CD4-positive, alpha-beta T cell treated with Interferon alpha-2 for 1 hour (primary cell): ENCODE results near the gene SNRNP40.
"Not testable (repeated sequence)": the region's sequence is repeated elsewhere in the genome, so short reads cannot be mapped to it uniquely, and the experiment has no call there.

Experiments used
- DNase-seq, 2 donors: peaks; one replicate each; pipeline ENCODE4 v3.0.0-alpha.2; 2020 to 2022

Gene SNRNP40

DNA sequence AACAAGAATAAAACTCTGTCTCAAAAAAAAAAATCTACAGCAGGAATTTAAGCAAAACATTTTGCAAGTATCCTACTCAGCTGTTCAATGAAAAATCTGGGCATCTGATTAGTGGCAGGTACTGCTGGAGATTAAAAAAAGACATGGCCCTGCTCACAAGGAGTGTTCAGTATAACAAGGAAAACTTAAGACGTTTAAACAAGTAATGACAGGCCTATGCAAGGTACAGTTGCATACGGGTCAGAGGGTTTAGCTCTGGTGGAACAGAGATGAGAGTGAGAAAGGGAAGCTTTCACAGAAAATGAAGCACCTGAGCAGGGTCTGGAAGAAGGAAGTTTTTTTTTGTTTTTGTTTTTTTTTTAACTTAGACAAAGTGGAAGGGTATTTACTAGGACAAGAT is 23.0 kb downstream of the SNRNP40 start:
- DNase-seq, result no peak

- no peak for DNase-seq
Measured at GRCh38 chr1:31272369-31272768, 24.2 kb downstream of the SNRNP40 start.

- no peak for DNase-seq
Measured at GRCh38 chr1:31266547-31266946, 30.0 kb downstream of the SNRNP40 start.

- no peak for DNase-seq
Measured at GRCh38 chr1:31264790-31265386, 31.7 kb downstream of the SNRNP40 start.

GRCh38 chr1:31263408-31263807 is 33.2 kb downstream of the SNRNP40 start:
- DNase-seq, result no peak

DNA sequence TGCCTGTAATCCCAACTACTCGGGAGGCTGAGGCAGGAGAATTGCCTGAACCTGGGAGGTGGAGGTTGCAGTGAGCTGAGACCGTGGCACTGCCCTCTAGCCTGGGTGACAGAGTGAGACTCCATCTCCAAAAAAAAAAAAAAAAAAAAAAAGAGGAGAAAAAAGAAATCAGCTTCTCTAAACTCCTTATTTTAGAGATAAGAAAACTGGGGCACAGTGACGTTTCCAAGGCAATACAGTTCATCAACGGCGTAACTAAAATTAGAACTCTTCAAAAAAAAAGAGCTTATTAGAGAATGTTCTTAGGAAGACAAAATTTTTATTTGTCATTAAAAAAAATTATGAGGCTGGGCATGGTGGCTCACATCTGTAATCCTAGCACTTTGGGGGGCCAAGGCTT is 34.2 kb downstream of the SNRNP40 start:
- not testable (repeated sequence) for DNase-seq

DNA sequence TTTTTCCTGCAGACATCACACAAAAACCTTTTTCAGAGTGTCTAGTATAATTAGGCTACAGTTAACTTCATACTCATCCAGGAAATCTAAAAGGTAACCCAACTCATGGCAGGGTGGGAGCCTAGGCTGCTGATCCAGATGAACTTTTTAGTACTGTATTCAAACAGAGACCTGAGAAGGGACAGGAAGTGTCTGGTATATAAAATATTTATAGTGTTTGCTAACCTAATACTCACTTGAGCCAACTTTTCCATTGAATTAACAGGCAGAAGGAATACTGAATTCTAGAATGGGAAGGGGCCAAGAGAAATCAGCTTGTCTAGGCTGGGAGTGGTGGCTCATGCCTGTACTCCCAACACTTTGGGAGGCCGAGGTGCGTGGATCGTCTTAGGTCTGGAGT is 34.7 kb downstream of the SNRNP40 start:
- no peak for DNase-seq

DNA sequence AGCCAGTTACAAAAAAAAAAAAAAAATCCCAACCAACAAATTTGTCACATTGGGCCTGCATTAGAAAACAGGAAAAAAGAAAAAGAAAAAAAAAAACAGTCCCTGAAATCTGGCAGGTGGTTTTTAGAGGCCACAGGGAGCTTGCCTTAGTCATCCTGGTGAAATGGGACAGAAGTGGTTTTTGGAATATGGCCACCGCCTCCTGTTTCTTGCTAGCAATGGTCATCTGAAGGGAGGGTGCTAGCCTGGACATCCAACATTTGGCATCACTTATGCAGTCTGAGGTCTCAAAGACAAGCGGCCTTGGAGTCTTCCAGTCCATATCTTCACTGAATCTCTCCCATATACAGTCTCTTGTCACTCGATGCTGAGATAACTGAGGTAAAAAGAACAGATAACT is 36.8 kb downstream of the SNRNP40 start:
- no peak for DNase-seq

DNA sequence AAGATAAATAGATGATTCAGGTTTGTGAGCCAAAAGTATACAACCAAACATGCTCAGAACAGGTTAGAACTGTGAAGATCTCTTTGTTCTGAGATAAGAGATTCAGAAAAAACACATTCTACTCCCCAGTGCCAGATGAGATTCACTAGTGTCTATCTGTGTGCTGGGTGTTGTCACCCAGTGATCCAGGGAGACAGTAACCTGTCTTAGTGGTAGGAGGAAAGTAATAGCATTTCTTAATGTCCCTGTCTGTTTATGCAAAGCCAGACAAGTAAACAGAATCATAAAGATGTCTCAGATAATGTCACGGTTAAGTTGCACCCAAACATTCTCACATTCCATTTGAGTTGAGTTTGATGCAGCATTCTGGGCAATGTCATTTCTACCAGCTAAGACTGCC is 38.0 kb downstream of the SNRNP40 start:
- DNase-seq, result no peak

GRCh38 chr1:31257213-31257612 is 39.4 kb downstream of the SNRNP40 start:
- no peak for DNase-seq

- DNase-seq, result no peak
Measured at GRCh38 chr1:31249854-31250253, 46.7 kb downstream of the SNRNP40 start.

DNA sequence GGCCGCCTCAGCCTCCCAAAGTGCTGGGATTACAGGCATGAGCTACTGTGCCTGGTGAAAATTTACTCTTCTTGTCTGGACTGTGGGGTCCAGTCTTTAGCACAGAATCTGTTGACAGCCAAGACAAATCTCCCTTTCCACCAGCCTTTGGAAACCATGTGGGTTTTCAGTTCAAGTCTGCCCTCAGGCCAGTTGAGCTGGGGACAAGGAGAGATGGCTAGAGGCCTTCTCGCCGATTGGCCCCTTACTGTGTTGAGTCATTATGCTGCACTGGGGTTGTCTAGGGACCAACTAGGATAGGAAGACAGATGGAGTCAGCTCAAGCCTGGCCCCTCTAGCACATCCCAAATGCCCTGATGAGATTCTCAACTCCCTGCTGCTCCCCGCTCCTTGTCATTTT is 48.3 kb downstream of the SNRNP40 start:
- no peak for DNase-seq

DNA sequence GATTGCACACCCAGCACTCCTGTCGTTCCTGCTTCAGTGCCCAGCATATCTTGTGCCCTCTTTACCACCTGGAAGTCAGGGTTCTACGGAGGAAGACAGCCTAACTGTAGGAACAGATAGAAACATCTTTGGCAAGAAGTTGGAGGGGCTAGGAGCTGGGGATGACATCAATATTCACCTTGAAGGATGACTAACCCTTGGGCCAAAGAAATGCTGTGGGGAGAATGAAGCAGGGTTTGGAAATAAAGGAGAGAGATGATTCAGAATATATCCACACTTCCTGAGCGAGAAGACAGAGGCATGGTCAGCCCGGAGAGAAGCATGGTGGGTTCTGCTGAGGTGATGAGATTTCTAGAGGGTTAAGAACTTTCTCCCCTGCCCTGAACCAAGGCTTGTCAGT is 52.3 kb downstream of the SNRNP40 start:
- no peak for DNase-seq

DNA sequence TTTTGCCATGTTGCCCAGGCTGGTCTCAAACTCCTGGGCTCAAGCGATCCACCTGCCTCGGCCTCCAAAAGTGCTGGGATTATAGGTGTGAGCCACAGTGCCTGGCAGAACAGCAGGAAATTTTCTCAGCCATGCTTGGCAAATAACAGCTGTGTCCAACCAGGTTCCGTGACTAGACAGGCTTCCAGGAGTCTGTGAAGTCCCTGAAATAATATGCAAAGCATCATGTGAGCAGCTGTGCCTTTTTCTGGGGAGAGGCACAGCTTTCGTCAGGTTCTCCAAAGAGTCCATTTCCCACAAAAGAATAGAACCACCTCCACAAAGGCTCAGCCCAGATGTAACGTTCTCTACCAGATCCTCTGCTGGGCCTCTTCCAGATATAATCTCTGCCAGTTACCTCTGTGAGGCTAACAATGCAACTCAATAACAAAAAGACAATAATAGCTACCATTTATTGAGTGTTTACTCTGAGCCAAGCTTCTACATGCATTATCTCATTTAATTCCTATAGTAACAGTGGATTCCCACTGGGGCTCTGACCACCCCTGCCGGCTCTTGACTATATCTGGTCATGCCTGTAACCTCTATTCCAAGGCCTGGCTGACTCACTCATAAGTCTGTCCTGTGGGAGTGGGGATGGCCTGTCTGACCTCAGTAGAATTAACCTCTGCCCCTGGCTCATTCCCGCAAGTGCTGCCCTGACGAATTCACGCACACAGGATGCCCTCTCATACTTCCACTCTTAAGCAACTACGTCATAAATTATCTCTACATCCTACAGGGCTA is 52.9 kb downstream of the SNRNP40 start:
- DNase-seq, result no peak

- DNase-seq, result no peak
Measured at GRCh38 chr1:31241321-31241720, 55.3 kb downstream of the SNRNP40 start.

DNA sequence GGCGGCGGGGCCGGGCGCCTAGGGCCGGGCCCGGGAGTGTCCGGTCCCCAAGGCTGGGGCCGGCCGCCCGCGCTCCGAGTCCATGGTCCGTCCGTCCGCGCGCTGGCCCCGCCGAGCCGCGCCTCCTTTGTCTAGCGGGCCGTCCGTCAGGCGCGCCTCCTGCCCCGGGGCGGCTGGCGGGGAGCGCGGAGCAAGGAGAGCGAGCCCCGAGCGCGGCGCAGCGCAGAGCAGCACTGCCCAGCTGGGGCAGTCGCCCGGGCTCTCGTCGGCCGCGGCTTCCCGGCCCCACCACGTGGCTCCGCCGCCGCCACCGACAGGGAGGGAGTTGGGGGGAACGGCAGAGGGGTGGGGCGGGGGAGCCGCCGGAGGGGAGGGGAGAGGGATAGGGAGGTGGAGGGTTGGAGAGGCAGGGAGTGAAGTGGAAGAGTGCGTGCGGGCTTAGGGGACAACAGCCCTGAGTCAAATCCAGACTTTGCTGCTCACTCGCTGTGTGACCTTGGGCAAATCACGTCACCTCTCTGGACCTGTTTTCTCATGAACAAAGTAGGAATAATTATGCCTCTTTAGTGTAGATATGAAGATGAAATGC is 56.8 kb downstream of the SNRNP40 start, which contains the start of gene NKAIN1:
Gene NKAIN1, minus strand, starts transcription at position 235 of the 589 bp plus-strand sequence. CDS start 340 bp downstream, outside the sequence.
- no peak for DNase-seq

DNA sequence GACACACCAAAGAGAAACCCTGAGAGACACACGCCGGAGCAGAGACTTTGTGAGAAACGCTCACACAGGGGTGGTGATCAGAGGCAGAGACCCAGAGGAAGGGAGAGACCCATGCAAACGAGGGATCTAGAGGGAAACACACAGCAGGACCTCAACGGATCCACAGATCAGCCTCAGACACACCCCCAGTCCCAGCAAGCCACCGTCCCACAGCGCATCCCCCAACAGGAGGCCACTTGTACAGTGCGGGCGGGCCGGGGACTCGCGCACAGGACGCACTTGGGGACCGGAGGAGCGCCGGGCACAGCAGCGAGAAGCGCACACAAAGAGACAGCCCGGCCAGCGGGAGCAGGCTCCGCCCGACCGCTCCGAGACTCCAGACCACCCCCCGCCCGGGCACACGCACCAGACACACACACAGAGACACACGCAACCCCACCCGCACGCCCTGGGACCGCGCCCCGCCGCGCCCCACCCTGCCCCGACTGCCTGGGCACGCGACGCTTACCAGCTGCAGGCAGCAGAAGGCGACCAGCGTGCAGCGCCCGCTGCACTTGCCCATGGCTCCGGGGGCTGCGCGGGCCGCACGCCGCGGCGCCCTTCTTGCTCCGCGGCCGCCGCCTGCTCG is 57.5 kb downstream of the SNRNP40 start:
- no peak for DNase-seq

GRCh38 chr1:31238612-31238985 is 58.0 kb downstream of the SNRNP40 start:
- DNase-seq, result no peak

GRCh38 chr1:31234870-31235269 is 61.7 kb downstream of the SNRNP40 start:
- no peak for DNase-seq

- DNase-seq, result no peak
Measured at GRCh38 chr1:31234123-31234708, 62.4 kb downstream of the SNRNP40 start.

DNA sequence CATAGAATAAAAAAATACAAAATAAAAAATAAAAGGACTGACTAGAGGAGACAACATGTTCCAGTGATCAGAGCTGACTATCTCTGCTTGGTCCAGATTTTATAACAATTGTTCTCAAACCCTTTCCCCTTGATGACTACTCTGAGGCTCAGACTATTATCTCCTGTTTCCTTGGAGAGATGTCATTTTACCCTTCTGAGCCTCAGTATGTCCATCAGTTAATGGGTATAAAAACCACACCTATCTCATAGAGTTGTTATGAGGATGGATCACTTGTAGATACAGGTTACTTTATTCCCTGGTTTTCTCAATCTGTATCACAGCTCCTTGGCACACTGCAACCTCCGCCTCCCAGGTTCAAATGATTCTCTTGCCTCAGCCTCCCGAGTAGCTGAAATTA is 63.9 kb downstream of the SNRNP40 start:
- DNase-seq, result no peak

- DNase-seq, result no peak
Measured at GRCh38 chr1:31231802-31232201, 64.8 kb downstream of the SNRNP40 start.

- DNase-seq, result no peak
Measured at GRCh38 chr1:31230378-31230777, 66.2 kb downstream of the SNRNP40 start.
